Activated CD4-positive, alpha-beta memory T cell treated with anti-CD3 and anti-CD28 coated beads for 36 hours (primary cell): ENCODE measurements around the gene FGFR2. TPM values are rescaled to one million over a fixed set of nuclear protein-coding genes. Genes with fewer than 3 reads are reported as not detected.

ENCODE experiments used
- CTCF ChIA-PET: fragments of 350-600 bp; sonication (Branson Sonifier 250); formaldehyde crosslinking; loops from one replicate; lab custom pipeline; 2021; ENCODE audit warnings: antibody characterized with exemption, inconsistent platforms; lab: Charles Lee
- POLR2A ChIA-PET: fragments of 350-600 bp; sonication (Branson Sonifier 250); formaldehyde crosslinking; loops from one replicate; lab custom pipeline; 2021; ENCODE audit warnings: antibody characterized with exemption; lab: Charles Lee
- DNase-seq: peaks from one replicate; pipeline ENCODE4 v3.0.0-alpha.2; 2020
- H3K27ac Mint-ChIP-seq: one replicate; pipeline ENCODE4 v1.8.0; 2021; ENCODE audit warnings: mixed read lengths
- H3K27me3 Mint-ChIP-seq: one replicate; pipeline ENCODE4 v1.8.0; 2021; ENCODE audit warnings: mixed read lengths
- H3K36me3 Mint-ChIP-seq: one replicate; pipeline ENCODE4 v1.8.0; 2021; ENCODE audit warnings: mixed read lengths
- H3K4me1 Mint-ChIP-seq: one replicate; pipeline ENCODE4 v1.8.0; 2021; ENCODE audit warnings: low read depth, mixed read lengths
- H3K4me3 Mint-ChIP-seq: one replicate; pipeline ENCODE4 v1.8.0; 2021; ENCODE audit warnings: mild to moderate bottlenecking, mixed read lengths
- H3K9me3 Mint-ChIP-seq: one replicate; pipeline ENCODE4 v1.8.0; 2021; ENCODE audit warnings: mixed read lengths
- intact Hi-C: fragments of 100-400 bp; cut with micrococcal nuclease; formaldehyde crosslinking; loops from one replicate; pipeline ENCODE4 v1.15.1; 2023
- total RNA-seq, 2 experiments: library from RNA; stranded (reverse); gene quantifications; one replicate each; pipeline ENCODE4 v1.2.3, GENCODE V29; 2021

Gene FGFR2
- total RNA-seq, 2 experiments from 2014 or later = 0.05 to 0.19 TPM

DNA sequence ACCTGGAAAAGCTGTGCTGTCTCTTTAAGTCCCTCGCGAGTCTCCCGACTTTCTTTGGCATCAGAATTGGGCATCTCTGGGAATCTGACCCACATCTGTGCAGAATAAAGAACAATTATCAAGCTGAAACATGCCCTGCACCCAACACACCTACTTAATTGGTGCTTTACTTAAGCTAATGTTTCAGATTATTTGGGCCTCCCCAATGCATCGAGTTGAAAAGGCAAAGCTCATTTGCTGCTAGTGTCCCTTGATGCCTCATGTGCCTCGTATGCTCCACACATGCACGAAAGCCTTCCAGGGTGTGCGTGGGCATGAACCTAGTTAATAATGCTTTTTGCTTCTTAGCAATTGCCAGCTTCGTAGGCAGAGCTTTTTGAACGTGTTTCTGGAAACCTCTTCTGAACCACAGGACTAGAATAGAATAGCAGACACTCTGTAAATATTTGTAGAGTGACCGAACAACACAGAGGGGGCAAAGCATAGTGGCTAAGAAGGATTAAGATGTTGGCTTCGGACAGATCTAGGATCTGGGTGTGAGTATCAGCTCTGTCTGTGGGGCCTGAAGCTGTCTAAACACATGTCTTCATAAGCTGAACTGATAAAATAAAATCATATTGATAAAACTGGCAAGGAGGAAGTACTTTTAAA lies 26.7 kb upstream of the FGFR2 start:
- DNase-seq = no peak
- no peak overlapping the region for H3K27ac Mint-ChIP-seq
- intact Hi-C loops = no loop called here
- no peaks in the 10 kb centered on the region for H3K36me3 Mint-ChIP-seq
- H3K4me3 Mint-ChIP-seq = no peak overlapping the region
- ChIA-PET POLR2A (no interaction called here), CTCF (no interaction called here)
- no peaks in the 10 kb centered on the region for H3K27me3 Mint-ChIP-seq
- H3K9me3 Mint-ChIP-seq = no peaks in the 10 kb centered on the region
- H3K4me1 Mint-ChIP-seq = no peaks in the 10 kb centered on the region

GRCh38 chr10:121618906-121619305 lies 20.7 kb upstream of the FGFR2 start:
- no peak for DNase-seq
- POLR2A ChIA-PET = no interaction called here

GRCh38 chr10:121617176-121617575 lies 18.9 kb upstream of the FGFR2 start:
- CTCF ChIA-PET = interaction anchor here (1.2 kb wide), 1 partner anchor 8 kb away, joined by 3 read pairs; no protein-coding TSS in a partner anchor
- H3K36me3 Mint-ChIP-seq = no peaks in the 10 kb centered on the region
- intact Hi-C loops = no loop called here
- H3K4me3 Mint-ChIP-seq = no peak overlapping the region
- H3K27ac Mint-ChIP-seq = no peak overlapping the region
- no peak for DNase-seq
- peaks cover 11% of the 10 kb centered on the region for H3K9me3 Mint-ChIP-seq
- H3K4me1 Mint-ChIP-seq = no peaks in the 10 kb centered on the region
- POLR2A ChIA-PET = no interaction called here
- peaks cover 1% of the 10 kb centered on the region for H3K27me3 Mint-ChIP-seq

More at GRCh38 chr10:121618906-121619305, 20.7 kb upstream of the FGFR2 start:
- H3K27ac Mint-ChIP-seq = no peak overlapping the region
- H3K4me1 Mint-ChIP-seq = no peaks in the 10 kb centered on the region
- peaks cover 11% of the 10 kb centered on the region for H3K9me3 Mint-ChIP-seq
- H3K27me3 Mint-ChIP-seq = peaks cover 1% of the 10 kb centered on the region
- intact Hi-C loops = no loop called here
- H3K36me3 Mint-ChIP-seq = no peaks in the 10 kb centered on the region
- CTCF ChIA-PET = no interaction called here
- no peak overlapping the region for H3K4me3 Mint-ChIP-seq

- Mint-ChIP-seq H3K36me3 (no peaks in the 10 kb centered on the region), H3K27me3 (peaks cover 2% of the 10 kb centered on the region), H3K4me3 (no peak overlapping the region), H3K4me1 (no peaks in the 10 kb centered on the region), H3K27ac (no peak overlapping the region), H3K9me3 (peaks cover 11% of the 10 kb centered on the region)
- POLR2A ChIA-PET = no interaction called here
- CTCF ChIA-PET = no interaction called here
- intact Hi-C loops = no loop called here
- no peak for DNase-seq
These were observed 18.0 kb upstream of the FGFR2 start for GRCh38 chr10:121616291-121616690.

- H3K4me1 Mint-ChIP-seq = no peaks in the 10 kb centered on the region
- intact Hi-C loops = no loop called here
- ChIA-PET CTCF (no interaction called here), POLR2A (no interaction called here)
- no peaks in the 10 kb centered on the region for H3K36me3 Mint-ChIP-seq
- no peak for DNase-seq
- no peak overlapping the region for H3K27ac Mint-ChIP-seq
- H3K27me3 Mint-ChIP-seq = peaks cover 3% of the 10 kb centered on the region
- peaks cover 11% of the 10 kb centered on the region for H3K9me3 Mint-ChIP-seq
- no peak overlapping the region for H3K4me3 Mint-ChIP-seq
These were observed 17.6 kb upstream of the FGFR2 start for GRCh38 chr10:121615836-121616235.

GRCh38 chr10:121615435-121615793 lies 17.2 kb upstream of the FGFR2 start:
- Mint-ChIP-seq H3K9me3 (peaks cover 11% of the 10 kb centered on the region), H3K4me3 (no peak overlapping the region), H3K27me3 (peaks cover 3% of the 10 kb centered on the region), H3K27ac (no peak overlapping the region), H3K4me1 (no peaks in the 10 kb centered on the region), H3K36me3 (no peaks in the 10 kb centered on the region)
- POLR2A ChIA-PET = no interaction called here
- intact Hi-C loops = no loop called here
- DNase-seq = no peak
- CTCF ChIA-PET = no interaction called here

GRCh38 chr10:121614613-121615434 lies 16.6 kb upstream of the FGFR2 start:
- POLR2A ChIA-PET = no interaction called here
- H3K27ac Mint-ChIP-seq = no peak overlapping the region
- peaks cover 6% of the 10 kb centered on the region for H3K27me3 Mint-ChIP-seq
- intact Hi-C loops = no loop called here
- CTCF ChIA-PET = no interaction called here
- no peaks in the 10 kb centered on the region for H3K4me1 Mint-ChIP-seq
- H3K36me3 Mint-ChIP-seq = no peaks in the 10 kb centered on the region
- H3K4me3 Mint-ChIP-seq = no peak overlapping the region
- H3K9me3 Mint-ChIP-seq = peaks cover 11% of the 10 kb centered on the region
- DNase-seq = no peak

DNA sequence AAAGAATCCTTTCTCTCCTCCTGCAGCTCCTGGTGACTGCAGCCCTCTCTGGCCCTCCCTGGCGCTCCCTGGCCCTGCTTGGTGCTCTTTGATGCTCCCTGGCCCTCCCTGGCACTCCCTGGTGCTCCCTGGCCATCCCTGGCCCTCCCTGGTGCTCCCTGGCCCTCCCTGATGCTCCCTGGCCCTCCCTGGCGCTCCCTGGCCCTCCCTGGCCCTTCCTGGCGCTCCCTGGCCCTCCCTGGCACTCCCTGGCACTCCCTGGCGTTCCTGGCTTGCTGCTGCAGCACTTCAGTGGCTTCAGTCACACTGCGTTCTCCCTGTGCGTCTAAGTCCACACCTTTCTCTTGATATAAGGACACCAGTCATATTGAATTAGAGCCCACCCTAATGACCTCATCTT lies 15.2 kb upstream of the FGFR2 start:
- Mint-ChIP-seq H3K4me3 (no peak overlapping the region), H3K9me3 (peaks cover 2% of the 10 kb centered on the region), H3K27me3 (peaks cover 9% of the 10 kb centered on the region), H3K27ac (no peak overlapping the region), H3K36me3 (no peaks in the 10 kb centered on the region), H3K4me1 (no peaks in the 10 kb centered on the region)
- intact Hi-C loops = no loop called here
- ChIA-PET CTCF (interaction anchor here (0.6 kb wide), 1 partner anchor 16 kb away, joined by 3 read pairs; no protein-coding TSS in a partner anchor), POLR2A (no interaction called here)
- DNase-seq = no peak

GRCh38 chr10:121611393-121612159 lies 13.3 kb upstream of the FGFR2 start:
- Mint-ChIP-seq H3K9me3 (no peaks in the 10 kb centered on the region), H3K27ac (no peak overlapping the region), H3K4me3 (no peak overlapping the region), H3K4me1 (no peaks in the 10 kb centered on the region), H3K36me3 (no peaks in the 10 kb centered on the region), H3K27me3 (peaks cover 19% of the 10 kb centered on the region)
- CTCF ChIA-PET = no interaction called here
- intact Hi-C loops = no loop called here
- no peak for DNase-seq
- POLR2A ChIA-PET = interaction anchor here (0.6 kb wide), 1 partner anchor 1194 kb away, joined by 3 read pairs; no protein-coding TSS in a partner anchor

GRCh38 chr10:121610798-121611323 lies 12.6 kb upstream of the FGFR2 start:
- Mint-ChIP-seq H3K4me3 (no peak overlapping the region), H3K27ac (no peak overlapping the region), H3K9me3 (no peaks in the 10 kb centered on the region), H3K27me3 (peaks cover 21% of the 10 kb centered on the region), H3K4me1 (no peaks in the 10 kb centered on the region), H3K36me3 (no peaks in the 10 kb centered on the region)
- CTCF ChIA-PET = no interaction called here
- intact Hi-C loops = no loop called here
- POLR2A ChIA-PET = interaction anchor here (0.6 kb wide), 1 partner anchor 1195 kb away, joined by 3 read pairs; no protein-coding TSS in a partner anchor
- DNase-seq = no peak

- intact Hi-C loops = no loop called here
- no peak overlapping the region for H3K27ac Mint-ChIP-seq
- POLR2A ChIA-PET = no interaction called here
- DNase-seq = no peak
- peaks cover 22% of the 10 kb centered on the region for H3K27me3 Mint-ChIP-seq
- no peak overlapping the region for H3K4me3 Mint-ChIP-seq
- H3K4me1 Mint-ChIP-seq = no peaks in the 10 kb centered on the region
- CTCF ChIA-PET = interaction anchor here (0.6 to 2.5 kb wide), 7 partner anchors 8 to 660 kb away, joined by 3 to 15 read pairs (median 4); no protein-coding TSS in a partner anchor
- no peaks in the 10 kb centered on the region for H3K36me3 Mint-ChIP-seq
- no peaks in the 10 kb centered on the region for H3K9me3 Mint-ChIP-seq
These were observed 11.5 kb upstream of the FGFR2 start for GRCh38 chr10:121609426-121610380.
